Neural cell (in vitro differentiated cells): Measurements from ENCODE around the gene MAGEC3.

ENCODE experiments used
- EZH2 ChIP-seq: fragments of 200-600, 300-800 bp; shearing (Covaris generic), sonication (generic); IDR thresholded peaks from 2 replicates; pipeline ENCODE4 v1.6.1; 2014; ENCODE audit warnings: antibody characterized with exemption, low read length, borderline replicate concordance, mild to moderate bottlenecking; ENCODE audit not compliant: insufficient read depth, poor library complexity, severe bottlenecking
- TF ChIP-seq, protein P1 (sequence below): fragments of 450-650 bp; IDR thresholded peaks from 2 replicates; pipeline ENCODE4 v1.5.1; 2014; ENCODE audit warnings: antibody characterized with exemption, mild to moderate bottlenecking, moderate library complexity; ENCODE audit not compliant: poor library complexity, severe bottlenecking

GRCh38 chrX:141814213-141814857 is 23.8 kb upstream of the MAGEC3 start:
- TF ChIP-seq, protein P1, sequence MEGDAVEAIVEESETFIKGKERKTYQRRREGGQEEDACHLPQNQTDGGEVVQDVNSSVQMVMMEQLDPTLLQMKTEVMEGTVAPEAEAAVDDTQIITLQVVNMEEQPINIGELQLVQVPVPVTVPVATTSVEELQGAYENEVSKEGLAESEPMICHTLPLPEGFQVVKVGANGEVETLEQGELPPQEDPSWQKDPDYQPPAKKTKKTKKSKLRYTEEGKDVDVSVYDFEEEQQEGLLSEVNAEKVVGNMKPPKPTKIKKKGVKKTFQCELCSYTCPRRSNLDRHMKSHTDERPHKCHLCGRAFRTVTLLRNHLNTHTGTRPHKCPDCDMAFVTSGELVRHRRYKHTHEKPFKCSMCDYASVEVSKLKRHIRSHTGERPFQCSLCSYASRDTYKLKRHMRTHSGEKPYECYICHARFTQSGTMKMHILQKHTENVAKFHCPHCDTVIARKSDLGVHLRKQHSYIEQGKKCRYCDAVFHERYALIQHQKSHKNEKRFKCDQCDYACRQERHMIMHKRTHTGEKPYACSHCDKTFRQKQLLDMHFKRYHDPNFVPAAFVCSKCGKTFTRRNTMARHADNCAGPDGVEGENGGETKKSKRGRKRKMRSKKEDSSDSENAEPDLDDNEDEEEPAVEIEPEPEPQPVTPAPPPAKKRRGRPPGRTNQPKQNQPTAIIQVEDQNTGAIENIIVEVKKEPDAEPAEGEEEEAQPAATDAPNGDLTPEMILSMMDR: no peak
- TF ChIP-seq EZH2: no peak
